Dedifferentiated amniotic fluid mesenchymal stem cell (primary cell): ENCODE results near the gene EIF2D.
"Not testable (repeated sequence)": the region's sequence is repeated elsewhere in the genome, so short reads cannot be mapped to it uniquely, and the experiment has no call there.

Source experiments
- DNase-seq: peaks from one replicate; pipeline ENCODE4 v3.0.0-alpha.2; 2016; ENCODE audit errors: extremely low spot score

EIF2D gene, protein sequence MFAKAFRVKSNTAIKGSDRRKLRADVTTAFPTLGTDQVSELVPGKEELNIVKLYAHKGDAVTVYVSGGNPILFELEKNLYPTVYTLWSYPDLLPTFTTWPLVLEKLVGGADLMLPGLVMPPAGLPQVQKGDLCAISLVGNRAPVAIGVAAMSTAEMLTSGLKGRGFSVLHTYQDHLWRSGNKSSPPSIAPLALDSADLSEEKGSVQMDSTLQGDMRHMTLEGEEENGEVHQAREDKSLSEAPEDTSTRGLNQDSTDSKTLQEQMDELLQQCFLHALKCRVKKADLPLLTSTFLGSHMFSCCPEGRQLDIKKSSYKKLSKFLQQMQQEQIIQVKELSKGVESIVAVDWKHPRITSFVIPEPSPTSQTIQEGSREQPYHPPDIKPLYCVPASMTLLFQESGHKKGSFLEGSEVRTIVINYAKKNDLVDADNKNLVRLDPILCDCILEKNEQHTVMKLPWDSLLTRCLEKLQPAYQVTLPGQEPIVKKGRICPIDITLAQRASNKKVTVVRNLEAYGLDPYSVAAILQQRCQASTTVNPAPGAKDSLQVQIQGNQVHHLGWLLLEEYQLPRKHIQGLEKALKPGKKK

DNA sequence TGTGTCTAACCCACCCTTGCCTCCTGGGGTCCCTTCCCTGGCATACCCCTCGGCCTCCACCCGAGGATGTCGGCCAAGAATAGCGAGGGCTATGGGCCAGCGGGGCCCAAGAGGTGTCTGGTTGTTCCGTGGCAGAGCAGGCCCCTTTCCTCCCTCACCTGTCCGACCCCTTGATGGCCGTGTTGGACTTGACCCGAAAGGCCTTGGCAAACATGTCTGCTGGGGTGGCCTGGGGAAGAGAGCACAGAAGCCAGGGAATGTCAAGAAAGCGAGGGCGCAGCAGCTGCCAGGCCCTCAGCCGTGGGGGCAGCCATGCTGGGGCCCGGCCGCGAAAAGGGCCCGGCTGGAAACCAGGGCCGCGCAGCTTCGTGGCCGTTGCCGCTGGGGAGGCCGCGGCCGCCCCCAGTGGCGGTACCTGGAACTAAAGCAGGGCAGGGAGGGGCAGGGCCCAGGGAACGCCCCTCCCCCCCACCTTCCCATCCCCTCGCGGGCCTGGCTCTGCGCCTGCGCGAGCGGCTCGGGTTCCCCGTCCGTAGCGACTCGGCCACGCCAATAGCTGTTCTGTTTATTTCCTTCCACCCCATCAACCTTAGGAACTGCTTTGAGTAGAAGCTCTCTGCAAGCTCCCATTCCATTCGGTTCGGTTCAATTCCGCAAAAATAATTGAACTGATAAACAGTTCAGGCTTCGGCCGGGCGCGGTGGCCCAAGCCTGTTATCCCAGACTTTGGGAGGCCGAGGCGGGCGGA lies at the start of gene EIF2D:
Gene EIF2D, minus strand, starts transcription at position 337 of the 748 bp plus-strand sequence. Its CDS starts 123 bp downstream, at position 214.
- DNase-seq: peak; percentile 85

DNA sequence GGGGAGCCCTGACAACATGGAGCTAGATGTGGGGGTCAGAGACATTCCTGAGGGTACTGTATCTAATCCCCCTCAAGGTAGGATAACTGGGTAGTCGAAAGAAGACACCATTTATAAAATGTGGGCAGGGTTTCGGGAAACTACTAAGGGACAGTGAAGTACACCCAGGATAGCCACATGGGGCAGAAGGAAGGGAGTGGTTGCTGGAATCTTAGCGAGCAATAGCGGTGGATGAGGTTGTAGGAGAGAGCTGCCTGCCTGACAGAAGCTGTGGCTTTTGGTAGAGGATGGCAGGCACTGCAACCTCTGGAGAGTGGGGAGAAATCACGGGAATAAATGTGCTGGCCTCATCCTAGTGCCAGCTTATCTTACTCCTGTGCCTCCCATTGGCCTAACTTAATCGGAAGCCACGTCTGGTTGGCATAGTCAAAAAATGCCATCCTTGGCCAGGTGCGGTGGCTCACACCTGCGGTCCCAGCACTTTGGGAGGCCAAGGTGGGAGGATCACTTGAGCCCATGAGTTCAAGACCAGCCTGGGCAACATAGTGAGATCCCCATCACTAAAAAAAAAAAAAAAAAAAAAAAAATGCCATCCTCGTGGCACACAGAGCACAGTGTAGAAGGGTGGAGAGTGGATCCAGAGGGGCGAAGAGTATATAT lies 49.0 kb upstream of the EIF2D start:
- no peak for DNase-seq

DNA sequence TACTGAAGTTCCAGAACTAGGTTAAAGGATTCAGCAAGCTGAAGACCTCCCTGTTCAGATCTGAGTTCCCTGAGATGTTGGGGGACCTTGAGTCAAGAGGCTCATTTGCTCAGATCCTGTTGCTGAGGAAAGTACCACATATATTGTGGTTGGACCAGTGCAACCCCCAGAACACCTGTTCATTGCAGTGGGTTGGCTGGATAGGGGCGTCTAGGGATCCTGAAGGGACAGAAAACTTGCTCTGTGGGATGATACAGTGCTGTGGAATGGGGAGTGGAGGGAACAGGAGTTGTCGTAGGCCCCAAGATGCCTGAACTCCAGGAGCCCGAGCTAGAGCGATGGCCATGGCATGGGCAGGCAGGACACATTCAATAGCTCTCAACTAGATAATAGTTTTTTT lies 47.9 kb upstream of the EIF2D start:
- no peak for DNase-seq

DNA sequence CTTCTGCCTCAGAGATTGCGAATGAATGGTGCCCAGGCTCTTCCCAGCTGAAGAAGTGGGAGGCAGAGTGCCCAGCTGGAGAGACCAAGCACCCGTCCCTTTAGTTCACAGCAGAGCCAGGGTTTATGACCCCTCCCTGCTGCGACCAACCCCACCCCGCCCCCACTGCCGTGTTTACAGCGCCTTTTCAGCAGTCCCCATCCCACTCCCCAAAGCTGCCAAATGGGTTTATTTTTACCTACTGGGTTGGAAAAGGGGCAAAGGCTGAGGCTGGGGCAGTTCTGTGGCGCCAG lies 46.7 kb upstream of the EIF2D start:
- DNase-seq: no peak

DNA sequence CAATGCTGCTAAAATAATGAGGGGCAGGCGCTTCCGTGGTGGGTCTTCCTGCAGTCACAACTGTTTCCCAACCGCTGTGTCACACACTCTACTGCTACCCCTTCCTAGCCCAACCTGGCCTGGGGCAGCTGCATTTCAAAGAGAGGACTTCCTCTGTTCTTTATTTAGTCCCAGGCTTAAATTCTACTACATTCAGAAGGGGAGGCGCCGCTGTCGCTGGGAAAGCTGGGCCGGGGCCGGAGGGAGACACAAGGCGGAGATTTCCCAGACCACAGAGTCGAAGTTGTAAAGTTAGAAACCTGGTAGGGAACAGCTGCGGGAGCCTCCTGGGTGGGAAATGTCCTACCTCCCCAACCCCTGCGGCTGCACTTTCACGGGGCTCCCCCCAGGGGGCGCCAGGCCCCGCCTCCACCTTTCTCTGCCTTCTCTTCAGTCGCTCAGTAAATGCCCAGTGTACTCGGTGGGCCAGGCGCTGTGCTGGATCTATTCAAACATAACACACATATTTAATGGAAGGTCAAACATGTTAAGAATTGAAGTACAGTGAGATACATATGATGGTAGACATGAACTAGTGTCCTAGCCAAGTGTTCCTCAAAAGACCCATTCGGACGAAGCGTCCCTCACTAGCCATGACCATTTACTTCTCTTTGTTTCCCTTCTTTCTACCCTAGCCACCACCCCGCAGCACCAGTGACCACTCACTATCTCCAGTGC lies 46.2 kb upstream of the EIF2D start:
- no peak for DNase-seq

DNA sequence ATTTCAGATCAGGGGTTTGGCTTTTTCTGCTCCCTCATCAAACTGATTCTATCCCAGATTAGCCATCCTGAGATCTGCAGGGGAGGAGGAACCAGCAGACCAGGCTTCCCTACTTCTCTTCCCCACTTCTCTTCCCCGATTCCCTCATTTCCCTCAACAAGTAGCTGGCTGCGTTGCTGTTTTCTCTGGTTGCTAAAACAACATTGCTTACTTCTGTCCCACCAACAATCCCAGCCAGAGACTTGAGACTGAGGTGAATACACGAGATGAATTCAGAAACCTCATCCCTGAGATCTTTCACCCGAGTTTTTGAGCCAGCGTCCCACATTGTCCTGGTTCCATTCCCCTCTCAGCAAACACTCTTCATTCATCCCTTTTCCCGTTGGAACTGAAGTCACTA lies 45.5 kb upstream of the EIF2D start:
- no peak for DNase-seq

DNA sequence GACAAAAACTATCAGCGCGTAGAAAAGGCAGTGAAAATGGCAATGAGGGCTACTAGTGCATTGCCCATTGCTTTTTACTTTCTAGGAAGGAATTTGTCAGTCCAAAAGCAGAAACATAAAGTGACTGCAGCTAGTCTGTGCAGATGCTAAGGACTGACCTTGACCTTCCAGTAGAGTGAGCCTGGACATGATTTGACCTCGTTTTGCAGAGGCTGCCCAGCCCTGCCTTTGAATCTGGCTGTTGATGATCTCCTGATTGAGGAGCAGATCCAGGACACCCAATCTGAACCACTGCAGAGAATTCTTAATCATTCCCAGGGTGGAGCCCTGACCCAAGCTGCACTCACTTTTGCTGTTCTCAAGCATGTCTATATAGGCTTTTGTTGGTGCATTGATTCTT lies 44.7 kb upstream of the EIF2D start:
- DNase-seq: no peak

DNA sequence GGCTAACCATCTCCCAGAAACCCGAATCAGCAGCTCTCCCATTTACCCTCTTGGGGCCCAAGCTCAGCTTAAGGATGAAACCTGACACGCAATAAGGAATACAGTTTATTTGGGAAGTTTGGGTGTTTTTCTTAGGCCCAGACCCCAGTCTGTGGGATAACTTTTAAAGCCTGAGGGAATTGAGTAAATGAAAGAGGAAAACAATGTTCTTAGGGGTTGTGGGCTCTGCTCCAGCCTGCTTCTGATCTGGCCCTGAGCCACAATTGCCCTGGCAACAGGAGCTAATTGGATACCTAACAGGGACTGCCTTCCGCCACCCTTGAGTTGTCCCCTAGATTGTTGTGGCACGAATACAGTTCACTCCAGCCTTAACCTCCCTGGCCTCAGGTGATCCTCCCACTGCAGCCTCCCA lies 43.2 kb upstream of the EIF2D start:
- no peak for DNase-seq

DNA sequence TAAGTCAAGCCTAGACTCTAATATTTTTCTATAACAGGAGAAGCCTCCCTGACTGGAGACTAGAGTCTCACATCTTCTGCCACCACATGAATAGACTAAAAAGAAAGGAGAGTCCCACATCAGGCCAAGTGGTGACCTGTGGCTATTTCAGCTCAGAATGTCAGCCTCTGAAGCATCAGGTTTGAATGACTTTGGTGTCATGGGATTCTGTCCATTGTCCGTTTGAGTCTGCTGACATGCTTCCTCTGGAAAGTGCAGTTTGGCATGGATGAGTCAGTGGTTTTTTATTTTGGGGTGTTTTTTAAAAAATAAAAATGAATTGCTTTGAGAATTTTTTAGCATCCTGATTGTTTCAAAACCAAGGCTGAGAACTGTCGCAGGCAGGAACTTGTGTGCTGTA lies 42.6 kb upstream of the EIF2D start:
- DNase-seq: no peak

DNA sequence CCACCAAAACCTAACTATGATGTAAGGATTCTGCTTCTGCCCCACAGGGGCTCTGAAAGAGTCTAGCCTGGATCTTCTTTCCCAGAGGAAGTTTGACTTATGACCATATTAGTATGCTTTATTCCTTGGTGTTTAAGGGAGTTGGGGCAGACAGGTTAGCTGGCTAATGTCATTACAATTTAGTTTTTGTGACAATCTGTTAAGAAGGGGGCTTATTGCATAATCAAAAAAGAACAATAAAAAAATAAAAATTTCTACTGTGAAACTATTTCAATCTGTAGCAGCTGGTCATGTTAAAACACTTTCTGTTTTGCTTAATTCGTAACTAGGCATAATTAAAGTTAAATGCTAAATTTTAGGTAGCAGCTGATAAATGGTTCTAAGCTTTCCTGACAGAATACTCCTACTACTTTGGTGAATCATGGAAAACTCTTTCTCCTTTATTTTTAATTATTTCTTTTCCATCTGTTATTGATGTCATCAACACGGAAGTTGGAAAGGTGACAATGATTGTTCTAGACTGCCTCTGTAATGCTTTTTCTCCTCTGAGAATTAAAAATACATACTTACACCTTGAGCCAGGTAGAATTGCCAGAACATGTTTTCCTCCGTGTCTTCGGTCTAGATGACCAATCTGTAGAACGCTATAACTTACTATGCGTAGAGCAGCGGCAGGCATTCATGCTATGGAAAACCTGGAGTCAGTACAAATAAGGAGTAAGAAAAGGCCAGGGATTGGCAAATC lies 41.6 kb upstream of the EIF2D start:
- DNase-seq: no peak

DNA sequence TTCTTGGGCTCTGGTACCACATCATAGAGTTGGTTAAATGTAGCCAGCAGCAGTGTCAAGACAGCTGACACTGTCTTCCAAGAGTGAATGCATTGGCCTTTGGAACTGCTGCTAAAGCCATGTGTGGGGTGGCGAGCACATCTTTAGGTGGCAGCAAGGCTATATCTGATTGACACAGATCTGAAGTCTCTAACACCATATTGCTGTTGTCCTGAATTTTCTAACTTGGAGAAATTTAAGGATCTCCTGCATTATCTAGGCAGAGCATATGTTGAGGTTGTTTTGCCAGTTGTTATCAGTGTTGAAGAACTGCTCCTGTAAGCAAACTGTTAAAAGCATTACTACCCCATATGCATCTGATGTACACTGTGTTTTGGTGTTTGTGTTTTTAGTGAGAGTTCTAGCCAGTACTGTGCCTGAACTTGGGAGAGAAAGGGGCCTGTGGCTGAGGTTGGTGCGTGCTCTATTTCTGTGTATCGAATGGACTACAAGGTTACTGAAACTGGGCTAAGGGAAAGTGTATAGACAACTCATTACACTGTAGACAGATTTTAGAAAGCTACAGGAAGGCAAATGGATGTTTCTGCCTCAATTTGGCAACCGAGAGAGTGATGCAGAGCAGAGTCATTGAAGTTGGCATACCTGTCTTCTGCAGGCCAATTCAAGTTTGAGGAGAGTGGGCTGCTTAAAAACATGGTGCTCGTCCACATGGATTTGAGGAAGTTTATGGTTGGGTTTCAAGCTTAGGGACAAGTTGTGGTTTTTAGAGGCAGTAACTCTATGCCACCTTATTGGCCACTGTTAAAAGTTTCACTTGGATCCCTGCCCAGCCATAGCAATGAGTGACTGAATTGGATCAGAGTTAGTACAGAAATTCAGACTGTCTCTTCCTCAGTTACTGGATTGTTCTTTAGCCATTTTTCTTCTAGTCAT lies 40.0 kb upstream of the EIF2D start:
- DNase-seq: no peak

DNA sequence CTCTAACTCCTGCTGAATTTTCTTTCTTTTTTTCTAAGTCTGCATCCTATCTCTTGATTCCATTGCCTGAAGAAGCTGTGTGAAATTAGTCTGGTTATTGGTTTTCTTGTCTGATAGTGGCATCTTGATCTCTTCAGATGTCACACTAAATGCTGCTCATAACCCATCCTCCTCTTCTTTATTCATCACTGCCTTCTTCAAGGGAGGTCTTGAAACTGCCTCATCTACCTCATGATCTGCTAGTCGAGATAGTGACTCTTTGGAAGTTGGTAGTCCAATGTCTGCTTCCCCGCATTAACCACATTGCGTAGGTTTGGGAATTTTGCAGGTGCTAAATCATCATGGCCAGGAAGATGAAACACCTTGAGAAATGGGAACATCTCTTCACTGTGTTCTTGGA lies 38.7 kb upstream of the EIF2D start:
- DNase-seq: no peak

DNA sequence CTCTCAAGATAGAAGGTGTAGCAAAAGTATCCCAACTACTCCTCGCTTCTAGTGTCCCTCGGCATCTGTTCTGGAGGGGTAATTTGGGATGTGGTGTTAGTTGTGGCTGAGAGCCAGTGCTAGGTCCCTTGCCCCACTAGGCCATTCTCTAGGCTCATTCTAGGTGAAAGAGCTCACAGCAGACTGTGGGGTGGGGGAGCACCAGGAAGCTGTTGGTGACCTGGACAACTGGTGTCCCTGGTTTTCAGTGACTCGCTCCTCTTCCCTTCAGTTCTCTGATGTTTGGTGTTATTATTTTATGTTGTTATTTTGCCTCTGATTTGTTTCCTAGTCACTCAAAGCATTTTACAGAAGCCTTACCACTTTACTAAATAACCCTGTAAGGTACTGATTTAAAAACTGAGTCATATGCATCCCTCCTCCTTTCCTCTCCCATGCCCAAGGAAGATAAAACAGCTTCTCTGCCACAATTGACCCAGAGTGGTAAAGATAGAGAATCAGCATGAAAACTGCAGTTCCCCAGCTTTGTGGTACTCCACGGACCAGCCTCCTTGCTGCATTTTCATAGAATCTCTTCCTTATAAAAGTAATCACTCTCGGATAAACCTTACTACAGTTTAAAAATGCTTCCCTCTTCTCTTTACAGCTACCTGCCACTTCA lies 37.1 kb upstream of the EIF2D start:
- no peak for DNase-seq

DNA sequence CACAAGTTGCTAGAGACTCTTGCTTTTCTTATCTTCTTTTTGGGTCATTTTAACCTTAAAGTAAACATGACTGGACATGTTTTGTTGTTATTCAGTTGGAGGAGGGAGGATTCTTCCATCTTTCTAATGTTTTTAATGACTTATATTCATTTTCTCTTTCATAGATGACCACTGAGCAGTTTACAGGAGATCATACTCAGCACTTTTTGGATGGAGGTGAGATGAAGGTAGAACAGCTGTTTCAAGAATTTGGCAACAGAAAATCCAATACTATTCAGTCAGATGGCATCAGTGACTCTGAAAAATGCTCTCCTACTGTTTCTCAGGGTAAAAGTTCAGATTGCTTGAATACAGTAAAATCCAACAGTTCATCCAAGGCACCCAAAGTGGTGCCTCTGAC lies 35.0 kb upstream of the EIF2D start:
- no peak for DNase-seq

DNA sequence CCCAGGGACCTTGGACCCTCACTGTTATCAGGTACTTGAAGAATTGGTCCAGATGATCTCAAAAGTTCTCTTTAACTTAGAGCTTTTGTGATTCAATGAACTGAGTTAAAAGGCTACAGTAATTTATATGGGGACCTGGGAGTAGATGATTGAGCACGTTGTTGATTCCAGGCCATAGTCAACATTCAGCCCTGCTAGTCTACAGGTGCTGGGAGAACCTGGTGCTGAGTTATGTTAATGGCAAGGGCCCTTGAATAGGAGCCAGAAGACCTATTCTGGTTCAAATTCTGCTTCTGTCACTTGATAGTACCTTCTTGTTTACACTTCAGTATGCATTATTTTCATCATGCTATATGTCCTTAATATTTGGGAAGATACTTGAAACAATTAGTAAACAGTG lies 34.2 kb upstream of the EIF2D start:
- DNase-seq: no peak

DNA sequence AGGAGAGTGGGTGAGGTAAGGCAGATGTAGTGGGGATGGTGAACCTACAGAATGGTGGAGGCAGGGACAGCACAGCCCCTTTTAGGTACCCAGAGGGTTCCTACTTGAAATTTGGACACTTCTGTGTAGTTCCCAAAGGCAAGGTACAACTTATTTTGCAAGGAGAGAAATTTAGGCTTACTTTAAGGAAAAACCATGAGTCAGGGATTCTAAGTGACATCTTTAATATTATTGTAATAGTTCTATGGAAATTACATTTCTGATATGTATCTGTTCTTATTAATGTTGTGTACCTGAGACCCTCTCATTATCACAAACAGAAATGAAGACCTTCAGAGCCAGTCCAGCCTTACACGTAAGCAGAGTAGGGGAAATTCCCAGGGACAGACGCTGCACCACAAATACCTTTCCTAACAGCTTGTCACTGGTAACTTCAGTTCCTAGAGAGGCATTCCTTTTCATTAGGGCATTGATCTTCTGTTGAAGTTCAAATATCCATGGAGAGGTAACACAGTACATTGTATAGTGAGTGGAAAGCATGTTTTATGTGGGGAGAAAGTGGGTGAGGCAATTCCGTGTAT lies 30.9 kb upstream of the EIF2D start:
- no peak for DNase-seq

DNA sequence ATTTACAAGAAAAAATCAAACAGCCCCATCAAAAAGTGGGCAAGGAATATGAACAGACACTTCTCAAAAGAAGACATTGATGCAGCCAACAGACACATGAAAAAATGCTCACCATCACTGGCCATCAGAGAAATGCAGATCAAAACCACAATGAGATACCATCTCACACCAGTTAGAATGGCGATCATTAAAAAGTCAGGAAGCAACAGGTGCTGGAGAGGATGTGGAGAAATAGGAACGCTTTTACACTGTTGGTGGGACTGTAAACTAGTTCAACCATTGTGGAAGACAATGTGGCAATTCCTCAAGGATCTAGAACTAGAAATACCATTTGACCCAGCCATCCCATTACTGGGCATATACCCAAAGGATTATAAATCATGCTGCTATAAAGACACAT lies 29.8 kb upstream of the EIF2D start:
- not testable (repeated sequence) for DNase-seq

DNA sequence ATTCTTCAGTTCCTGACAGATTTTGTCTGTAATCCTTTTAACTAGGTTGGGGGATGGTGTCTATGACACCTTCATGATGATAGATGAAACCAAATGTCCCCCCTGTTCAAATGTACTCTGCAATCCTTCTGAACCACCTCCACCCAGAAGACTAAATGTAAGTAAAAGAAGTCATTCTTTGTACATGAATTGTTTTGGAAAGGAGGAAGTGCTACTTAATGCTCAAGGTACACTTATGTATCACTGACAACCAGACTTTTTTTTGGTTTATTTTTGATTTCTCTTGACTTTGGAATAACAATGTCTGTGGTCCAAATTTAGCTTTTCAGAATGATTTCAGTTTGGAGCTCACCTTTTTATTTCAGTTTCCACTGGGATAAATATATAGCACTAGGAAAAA lies 25.3 kb upstream of the EIF2D start:
- no peak for DNase-seq

DNA sequence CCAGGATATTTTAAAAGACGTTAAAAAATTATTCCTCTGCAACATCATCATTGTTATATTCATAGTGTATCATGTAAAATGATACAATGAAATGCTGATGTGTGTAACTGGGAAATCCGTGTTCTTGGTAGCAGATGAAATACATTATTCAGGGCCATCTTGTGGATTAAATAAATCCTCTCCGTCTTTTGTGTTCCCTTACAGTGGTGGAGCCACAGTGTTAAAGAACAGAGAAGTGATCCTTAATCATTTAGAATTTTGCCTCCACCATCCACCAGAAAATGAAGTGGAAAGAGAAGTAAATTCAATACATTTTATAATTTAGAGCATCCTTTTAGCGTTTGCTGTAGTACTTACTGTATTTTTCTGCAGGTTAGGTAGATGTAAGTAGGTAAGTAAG lies 24.4 kb upstream of the EIF2D start:
- no peak for DNase-seq
